ACHN (cell line): Measurements from ENCODE around the gene DOK1.

Experiments
- DNase-seq: peaks from one replicate; pipeline ENCODE4 v3.0.0-alpha.2; 2015
- in situ Hi-C: cut with HindIII; loops from 2 replicates; pipeline ENCODE4 v1.10.0; 2017; ENCODE audit warnings: low sequenced_read_pairs, low pct_ligation_motif_present, low pct_unique_long_range_greater_than_20kb

Gene DOK1

DNA sequence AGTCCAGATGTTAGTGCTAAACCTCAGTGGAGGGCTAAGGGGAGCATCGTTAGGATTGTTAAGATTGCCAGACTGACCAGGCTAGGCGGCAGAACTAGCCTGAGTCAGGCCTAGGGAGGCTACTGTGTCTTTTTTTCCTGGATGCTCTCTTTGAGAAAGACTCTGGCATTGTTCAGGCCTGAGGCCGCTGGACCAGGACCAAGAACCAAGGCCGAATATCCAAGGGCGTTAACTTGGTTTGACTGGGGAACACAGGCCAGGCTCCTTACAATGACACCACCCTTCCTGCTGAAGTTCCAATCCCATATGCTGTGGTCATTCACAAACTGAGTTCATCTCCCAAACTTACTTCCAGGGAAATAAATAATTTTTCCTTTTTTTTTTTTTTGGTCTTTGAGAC, 14.2 kb upstream of the DOK1 start:
- in situ Hi-C loops, result no loop called here
- DNase-seq, result no peak

- in situ Hi-C loops, result no loop called here
- no peak for DNase-seq
These were observed 11.5 kb upstream of the DOK1 start for GRCh38 chr2:74542978-74543377.

GRCh38 chr2:74544634-74545033, 9.9 kb upstream of the DOK1 start:
- in situ Hi-C loops, result no loop called here
- DNase-seq, result no peak

DNA sequence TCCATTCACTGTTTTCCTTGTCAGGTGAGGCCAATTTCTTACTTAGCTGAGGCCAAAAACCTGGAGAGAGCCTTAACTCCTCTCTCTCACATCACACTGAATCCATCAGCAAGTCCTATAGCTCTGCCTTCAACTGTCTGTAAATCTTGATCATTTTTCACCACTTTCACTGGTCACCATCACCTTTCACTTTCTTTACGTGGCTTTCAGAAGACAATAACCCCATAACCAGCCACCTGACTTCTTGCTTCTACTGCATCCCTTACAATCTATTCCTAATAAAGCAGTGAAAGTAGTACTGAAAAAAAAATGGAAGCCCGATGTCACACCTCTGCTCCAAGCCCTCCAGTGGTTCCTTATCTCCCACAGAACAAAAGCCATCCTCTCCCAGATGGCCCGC, 8.5 kb upstream of the DOK1 start:
- in situ Hi-C loops, result no loop called here
- no peak for DNase-seq

- in situ Hi-C loops, result no loop called here
- DNase-seq, result no peak
These were observed 6.1 kb upstream of the DOK1 start for GRCh38 chr2:74548285-74548899.

DNA sequence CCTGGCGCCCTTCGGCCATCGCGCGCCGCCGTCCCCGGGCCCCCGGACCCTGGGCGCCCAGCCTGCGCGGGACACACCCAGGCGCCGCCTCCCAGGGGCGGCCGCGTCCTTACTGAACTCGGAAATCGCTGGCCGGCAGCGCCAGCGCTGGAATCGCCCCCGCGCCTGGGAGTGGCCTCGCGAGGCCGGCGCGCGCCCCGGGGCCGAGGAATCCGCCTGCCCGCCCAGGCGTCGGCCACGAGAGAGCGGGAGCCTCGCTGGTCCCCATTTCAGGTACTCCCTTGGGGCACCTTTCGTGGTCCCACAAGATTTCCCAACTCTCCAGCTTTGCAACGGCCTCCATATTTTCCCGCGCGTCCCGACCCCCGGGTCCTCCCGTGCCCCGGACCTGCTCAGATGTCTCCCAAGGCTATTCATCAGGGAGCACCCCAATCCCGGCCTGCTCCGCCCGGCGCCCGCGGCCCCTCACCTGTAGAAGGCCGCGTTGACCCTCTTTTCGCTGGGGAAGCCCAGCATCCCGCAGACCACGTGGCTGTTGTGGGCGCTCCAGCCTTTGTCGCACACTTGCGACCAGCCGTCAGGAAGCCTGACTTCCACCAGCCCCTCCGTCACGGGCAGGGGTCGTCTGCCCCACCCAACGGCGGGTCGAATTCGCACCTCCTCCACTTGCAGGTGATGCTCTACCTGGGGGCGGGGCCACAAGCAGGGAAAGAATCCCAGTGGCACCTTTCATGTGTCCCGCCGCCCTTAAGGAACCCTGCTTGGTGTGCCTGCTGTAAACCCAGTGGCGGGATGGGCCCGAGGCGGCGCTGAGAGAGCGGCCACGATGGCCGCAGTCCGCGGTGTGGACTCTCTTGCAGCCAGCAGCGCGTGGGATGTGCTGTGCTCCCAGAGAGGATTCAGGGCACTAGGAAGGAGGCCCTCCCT, 5.4 kb upstream of the DOK1 start:
- peak; percentile 75 for DNase-seq
- in situ Hi-C loops, result no loop called here

DNA sequence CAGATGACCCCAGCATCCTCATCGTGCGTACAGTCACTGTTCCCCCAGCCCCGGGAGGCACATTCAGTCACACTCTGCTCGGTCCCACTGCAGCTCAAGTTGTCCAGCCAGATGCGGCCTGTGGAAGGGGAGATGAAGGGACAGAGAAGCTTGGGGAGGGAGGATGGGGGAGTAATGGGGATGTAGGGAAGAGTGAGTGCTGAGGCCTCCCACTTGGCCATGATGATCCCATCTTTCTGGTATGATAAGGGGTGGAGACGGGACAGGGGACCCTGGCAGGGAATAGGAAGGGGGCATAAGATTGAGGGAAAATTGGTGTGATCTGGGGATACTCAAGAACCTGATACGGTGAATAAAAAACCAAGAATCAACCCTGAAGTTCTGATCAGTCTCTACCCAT, 4.3 kb upstream of the DOK1 start:
- in situ Hi-C loops, result no loop called here
- DNase-seq, result no peak

DNA sequence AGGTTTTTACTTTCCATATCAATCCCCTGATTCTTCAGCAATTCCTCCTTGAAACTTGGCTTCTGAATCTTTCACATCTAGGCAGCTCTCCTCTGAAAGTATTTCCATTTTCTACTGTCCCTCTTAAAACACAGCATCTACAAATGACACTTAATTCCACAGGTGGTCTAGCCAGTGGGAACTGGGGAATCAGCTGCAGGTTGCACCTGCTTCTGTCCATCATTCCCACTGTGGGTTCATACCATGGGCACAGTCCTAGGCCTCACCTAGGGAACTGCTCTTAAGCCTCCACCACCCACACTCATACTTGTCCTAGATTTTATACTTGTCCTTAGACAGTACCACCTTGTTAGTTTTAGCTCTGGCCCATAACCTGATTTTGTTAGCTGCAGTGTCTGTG, 3.0 kb upstream of the DOK1 start:
- no peak for DNase-seq
- in situ Hi-C loops, result no loop called here

DNA sequence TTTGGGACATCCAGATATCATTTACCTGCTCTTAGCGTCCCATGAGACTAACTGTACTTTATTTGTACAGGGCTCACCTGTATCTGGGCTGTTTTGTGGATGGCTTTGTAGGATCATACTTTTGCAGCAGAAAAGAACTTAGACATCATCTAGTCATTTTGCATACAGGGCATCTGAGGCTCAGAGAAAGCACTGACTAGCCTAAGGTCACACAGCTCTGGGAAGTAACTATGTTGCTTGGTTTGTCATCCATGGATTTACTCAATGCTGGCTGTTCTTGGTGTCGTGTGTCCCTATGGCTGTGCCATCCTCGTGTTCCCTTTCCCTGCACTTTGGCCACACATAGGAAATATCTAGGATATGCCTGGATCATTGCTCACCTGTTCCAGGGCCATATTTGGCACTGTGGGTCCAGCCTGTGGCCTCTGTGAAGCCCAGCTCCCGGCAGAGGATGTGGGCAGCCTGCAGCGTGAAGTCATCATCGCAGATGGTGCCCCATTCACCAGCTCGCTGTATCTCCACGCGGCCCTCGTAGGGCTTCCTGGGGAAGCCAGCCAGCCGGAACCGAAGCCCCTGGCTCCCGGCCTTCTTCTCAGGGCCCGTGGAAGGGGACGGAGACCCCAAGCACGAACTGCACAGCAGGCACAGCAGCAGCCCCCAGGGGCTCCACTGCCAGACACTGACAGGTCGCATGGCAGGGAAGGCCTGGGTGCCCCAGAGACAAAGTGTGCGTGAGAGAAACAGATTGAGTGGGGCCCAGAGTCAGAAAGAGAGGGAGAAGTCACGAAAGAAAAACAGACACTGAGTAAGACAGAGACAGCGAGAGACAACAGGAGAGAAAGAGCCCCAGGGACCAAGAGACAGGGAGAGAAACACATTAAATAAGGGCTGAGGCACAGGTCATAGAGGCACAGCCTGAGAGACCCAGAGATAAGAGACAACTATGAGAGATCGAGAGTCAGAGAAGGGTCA, 2.3 kb upstream of the DOK1 start:
- no peak for DNase-seq
- in situ Hi-C loops, result no loop called here

DNA sequence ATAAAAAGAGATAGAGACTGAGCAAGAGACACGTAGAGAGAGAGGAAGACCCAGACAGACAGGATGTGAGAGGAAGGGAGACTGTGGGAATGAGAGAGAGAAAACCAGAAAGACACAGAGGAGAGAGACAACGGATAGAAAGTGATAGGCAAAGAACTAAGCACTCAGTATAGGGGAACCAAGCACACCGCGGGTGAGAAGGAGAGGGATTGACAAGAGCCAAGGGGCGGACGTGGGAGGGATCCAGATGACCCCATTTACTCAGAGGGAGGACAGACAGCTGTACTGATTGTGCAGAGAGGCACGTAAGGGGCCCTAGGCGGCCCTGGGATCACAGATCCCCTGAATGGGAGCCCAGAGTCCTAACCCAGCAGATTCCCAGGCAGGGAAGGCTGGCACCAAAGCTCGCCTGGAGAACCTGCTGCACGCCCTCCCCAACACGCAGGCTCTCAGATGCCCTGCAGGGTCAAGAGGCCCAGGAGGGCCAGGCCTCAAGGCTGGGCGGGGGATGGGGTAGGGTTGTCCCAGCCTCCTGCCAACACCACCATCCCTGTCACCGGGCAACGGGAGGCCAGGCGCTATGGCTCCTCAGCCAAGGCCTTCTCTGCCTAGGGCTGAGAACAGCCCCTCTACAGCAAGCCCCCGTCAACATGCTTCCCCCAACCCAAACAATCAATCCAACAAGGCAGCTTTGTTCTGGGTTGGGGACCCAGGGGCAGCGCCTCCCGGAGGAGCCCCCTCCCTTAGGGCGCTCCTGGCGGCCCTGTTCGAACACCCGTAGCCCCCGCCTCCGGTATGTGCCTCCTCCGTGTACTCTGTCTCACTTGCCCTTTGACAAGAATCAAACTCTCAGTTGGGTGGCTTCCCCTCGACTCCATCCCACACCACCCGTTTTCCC, 1.4 kb upstream of the DOK1 start:
- DNase-seq, result no peak
- in situ Hi-C loops, result no loop called here

- in situ Hi-C loops, result no loop called here
- peak; percentile 67 for DNase-seq
These were observed 456 bp downstream of the DOK1 start for GRCh38 chr2:74554820-74555531.

- DNase-seq, result no peak
- in situ Hi-C loops, result no loop called here
These were observed 1.1 kb downstream of the DOK1 start for GRCh38 chr2:74555610-74556103.

- in situ Hi-C loops, result no loop called here
- DNase-seq, result no peak
These were observed 1.6 kb downstream of the DOK1 start for GRCh38 chr2:74556159-74556558.

GRCh38 chr2:74556831-74557370, 2.4 kb downstream of the DOK1 start:
- in situ Hi-C loops, result no loop called here
- DNase-seq, result no peak

DNA sequence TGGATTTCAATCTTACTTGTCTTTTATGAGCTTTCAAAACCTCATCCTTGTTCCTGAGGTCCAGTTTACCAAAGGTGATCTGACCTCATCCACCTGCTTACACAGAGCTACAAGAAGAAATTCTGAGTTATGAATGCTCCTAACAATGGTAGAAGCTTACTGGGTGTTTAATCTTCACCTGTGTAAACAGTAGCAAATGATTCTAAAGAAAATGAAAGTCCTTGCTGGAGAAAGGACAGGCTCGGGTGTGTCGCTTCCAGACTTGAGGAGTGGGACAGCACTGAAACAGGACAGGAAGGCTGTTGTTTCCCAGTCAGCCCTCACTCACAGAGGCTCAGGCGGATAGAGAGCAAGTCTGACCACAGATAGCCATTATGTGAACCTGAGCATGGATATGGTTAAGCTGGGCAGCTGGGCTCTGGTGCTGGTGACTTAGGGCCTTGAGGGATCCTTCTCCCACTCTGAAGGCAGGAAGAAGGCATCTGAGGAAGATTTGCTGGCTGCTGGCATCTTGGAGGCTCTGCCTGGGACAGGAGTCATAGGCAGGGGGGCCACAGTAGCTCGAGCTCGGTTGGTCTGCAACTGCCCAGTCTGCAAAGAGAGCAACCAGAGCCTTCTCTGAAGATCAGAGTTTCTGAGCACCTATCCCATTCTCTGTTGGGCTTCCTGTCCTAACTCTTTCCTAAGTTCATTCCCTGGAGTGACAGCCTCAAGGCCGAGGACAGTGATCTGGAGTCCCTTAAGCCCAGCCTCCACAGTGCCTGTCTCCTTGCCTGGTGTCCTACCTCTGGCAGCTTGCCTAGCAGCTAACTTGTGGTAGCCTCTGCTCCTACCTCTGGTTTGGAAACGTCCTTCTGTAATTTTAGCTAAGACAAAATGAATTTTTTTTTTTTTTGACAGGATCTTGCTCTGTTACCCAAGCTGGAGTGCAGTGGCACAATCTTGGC, 4.0 kb downstream of the DOK1 start:
- no peak for DNase-seq
- in situ Hi-C loops, result no loop called here

GRCh38 chr2:74559912-74560311, 5.4 kb downstream of the DOK1 start:
- in situ Hi-C loops, result no loop called here
- no peak for DNase-seq
